Epithelial cell of proximal tubule (primary cell): ENCODE results near the gene EFCAB12. TPM values are rescaled to one million over a fixed set of nuclear protein-coding genes. Genes with fewer than 3 reads are reported as not detected.

Experiments
- DNase-seq: peaks from one replicate; pipeline ENCODE4 v3.0.0-alpha.2; 2011; ENCODE audit warnings: low read depth
- H3K4me3 ChIP-seq: 2 replicates; pipeline ENCODE4 v1.5.1; 2011; ENCODE audit warnings: low read depth, mild to moderate bottlenecking, low read length
- total RNA-seq: library from RNA; depleted of rRNA; stranded (reverse); fragments of >200 nt; gene quantifications from 2 replicates; pipeline ENCODE4 v1.2.3, GENCODE V29; 2015
- TF ChIP-seq, protein P1 (sequence below): conservative IDR thresholded peaks from 2 replicates; pipeline ENCODE4 v1.5.1; 2012; ENCODE audit warnings: low read depth, mild to moderate bottlenecking, low read length

The EFCAB12 gene
- total RNA-seq: not detected in 2 replicates

DNA sequence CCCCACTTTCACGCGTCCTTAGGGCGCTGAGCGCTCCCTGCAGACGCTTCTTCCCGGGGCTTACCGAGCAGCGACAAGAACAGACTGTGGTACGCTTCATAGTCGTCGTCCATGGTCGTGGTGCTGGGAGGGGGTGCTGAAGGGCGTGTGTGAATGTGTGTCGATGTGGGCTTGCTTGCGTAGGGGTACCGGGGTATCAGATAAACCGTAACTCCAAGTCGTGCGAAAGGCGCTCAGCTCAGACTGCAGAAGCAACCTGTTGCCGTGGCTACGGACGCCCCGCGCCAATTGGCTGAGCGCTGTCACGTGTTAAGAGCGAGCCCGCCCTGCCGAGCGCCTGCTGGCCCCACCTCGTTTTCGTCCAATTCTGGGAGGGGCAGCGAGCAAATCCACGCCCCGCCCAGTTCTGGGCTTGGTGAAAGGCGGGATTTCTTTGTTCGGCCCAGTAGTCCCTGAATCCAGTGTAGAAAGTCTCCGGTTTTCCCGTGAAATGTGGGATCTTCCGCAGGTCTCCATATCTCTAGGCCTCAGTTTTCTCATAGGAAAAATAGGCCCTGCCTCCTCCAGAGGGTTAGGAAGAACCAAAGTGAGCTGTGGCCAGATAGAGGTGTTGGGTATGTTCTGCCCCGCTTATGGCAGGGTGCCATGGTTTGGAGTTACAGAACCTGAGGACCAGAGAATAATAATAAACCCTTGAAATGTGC is at the start of gene EFCAB12:
Gene EFCAB12, minus strand, starts transcription at position 261 of the 704 bp plus-strand sequence. Its CDS starts 148 bp downstream, at position 113.
- peak within 1 kb of the TSS; percentile 77 for H3K4me3 ChIP-seq
- TF ChIP-seq, protein P1, sequence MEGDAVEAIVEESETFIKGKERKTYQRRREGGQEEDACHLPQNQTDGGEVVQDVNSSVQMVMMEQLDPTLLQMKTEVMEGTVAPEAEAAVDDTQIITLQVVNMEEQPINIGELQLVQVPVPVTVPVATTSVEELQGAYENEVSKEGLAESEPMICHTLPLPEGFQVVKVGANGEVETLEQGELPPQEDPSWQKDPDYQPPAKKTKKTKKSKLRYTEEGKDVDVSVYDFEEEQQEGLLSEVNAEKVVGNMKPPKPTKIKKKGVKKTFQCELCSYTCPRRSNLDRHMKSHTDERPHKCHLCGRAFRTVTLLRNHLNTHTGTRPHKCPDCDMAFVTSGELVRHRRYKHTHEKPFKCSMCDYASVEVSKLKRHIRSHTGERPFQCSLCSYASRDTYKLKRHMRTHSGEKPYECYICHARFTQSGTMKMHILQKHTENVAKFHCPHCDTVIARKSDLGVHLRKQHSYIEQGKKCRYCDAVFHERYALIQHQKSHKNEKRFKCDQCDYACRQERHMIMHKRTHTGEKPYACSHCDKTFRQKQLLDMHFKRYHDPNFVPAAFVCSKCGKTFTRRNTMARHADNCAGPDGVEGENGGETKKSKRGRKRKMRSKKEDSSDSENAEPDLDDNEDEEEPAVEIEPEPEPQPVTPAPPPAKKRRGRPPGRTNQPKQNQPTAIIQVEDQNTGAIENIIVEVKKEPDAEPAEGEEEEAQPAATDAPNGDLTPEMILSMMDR: peak; percentile 12
- no peak for DNase-seq

DNA sequence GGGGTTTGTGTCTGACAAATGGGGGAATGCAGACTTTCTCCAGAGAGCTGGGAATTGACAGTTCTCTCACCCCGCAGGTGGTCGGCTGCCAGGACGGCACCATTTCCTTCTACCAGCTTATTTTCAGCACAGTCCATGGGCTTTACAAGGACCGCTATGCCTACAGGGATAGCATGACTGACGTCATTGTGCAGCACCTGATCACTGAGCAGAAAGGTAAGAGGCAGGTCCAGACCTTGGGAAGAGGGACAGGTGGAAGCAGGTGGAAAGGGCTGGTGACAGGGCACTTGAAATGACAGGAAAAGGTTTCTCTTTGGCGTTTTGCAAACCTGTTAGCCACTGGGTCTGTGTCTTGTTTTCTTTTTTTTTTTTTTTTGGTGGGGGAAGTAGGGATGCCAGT is 48.1 kb upstream of the EFCAB12 start:
- no peak for DNase-seq
- TF ChIP-seq, protein P1: no peak
- H3K4me3 ChIP-seq: no peak overlapping the region

DNA sequence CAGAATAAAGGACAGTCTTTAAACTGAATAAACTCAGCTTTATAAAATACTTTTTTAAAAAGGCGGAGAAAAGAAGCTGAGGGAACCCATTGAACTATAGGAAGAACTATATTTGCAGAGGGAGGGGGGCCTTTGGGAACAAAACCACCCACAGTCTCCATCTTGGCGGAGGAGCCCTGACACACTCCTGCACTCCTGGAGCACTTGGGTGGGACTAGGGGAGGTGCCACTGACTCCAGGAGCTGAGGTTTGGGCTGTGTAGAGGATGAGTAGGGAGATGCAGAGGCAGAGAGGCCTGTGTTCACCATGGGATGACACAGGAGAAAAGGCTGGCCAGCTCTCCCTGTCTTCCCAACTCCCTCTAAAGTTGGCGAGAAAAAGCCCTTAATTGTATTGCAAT is 47.4 kb upstream of the EFCAB12 start:
- no peak for DNase-seq
- TF ChIP-seq, protein P1: no peak
- no peak overlapping the region for H3K4me3 ChIP-seq

DNA sequence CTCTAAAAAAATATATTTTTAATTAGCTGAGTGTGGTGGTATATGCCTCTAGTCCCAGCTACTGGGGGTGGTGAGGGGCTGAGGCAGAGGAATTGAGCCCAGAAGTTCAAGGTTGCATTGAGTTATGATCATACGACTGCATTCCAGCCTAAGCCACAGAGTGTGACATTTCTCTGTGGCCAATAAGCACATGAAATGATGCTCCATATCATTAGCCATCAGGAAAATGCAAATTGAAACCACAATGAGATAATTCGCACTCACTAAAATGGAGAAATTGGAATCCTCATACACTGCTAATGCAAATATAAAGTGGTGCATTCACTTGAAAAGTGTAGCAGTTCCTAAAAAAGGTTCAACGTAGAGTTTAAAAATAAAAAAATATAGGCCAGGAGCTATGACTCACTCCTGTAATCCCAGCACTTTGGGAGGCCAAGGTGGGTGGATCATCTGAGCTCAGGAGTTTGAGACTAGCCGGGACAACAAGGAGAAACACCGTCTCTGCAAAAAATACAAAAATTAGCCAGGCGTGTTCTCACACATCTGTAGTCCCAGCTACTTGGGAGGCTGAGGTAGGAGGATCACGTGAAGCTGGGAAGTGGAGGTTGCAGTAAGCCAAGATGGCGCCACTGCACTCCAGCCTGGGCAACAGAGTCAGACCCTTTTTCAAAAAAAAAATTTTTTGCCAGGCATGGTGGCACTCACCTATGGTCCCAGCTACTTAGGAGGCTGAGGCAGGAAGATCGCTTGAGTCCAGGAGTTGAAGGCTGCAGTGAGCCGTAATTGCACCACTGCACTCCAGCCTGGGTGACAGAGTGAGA is 46.8 kb upstream of the EFCAB12 start:
- no peak for DNase-seq
- TF ChIP-seq, protein P1: no peak
- no peak overlapping the region for H3K4me3 ChIP-seq

DNA sequence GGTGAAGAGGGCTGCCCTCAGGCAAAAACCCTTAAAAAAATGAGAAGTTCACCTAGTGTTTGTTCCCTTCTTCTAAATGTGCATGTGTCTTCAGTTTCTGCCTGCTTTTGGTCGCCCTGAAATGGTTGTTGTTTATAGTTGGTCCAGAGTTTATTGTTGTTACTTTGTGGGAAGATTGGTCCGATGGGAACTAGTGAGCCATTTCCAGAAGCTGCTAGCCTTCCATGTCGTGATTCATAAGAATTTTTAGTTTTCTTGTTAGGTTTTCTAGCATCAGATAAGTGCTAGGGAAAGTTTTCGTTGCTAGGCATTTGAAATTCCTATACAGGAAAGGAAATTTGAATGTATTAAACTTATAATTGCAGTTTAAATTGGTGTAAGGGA is 45.3 kb upstream of the EFCAB12 start:
- TF ChIP-seq, protein P1: no peak
- DNase-seq: no peak
- no peak overlapping the region for H3K4me3 ChIP-seq

DNA sequence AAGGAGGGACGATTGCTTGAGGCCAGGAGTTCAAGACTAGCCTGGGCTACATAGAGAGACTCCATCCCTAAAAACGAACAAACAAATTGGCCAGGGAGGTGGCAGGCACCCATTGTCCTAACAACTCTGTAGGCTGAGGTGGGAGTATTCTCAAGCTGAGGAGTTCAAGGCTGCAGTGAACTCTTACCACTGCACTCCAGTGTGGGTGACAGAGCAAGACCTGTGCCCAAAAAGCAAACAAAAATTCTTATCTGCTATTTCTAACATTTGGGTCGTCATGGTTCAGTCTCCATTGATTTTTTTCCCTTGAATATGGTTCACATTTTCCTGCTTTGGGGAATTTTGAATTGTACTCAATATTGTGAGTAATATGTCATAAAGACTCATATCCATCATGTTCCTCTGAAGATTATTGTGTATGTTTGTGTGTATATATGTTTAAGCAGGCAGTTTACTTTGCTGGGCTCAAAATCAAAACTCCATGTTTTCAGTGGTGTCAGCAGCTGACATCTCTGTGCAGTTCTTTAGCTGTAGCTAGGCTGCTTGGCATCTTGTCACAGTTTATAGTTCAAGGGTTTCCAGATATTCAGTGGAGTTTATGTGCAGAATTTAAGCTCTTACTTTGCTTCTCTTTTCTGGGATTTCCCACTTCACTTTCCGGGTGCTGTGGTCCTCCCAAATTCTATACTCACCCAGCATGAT is 44.8 kb upstream of the EFCAB12 start:
- no peak for DNase-seq
- no peak overlapping the region for H3K4me3 ChIP-seq
- TF ChIP-seq, protein P1: no peak
